HFFc6 (cell line): ENCODE measurements around the gene FSTL5. TPM values are rescaled to one million over a fixed set of nuclear protein-coding genes. Genes with fewer than 3 reads are reported as not detected.

Source experiments
- DNase-seq: peaks from one replicate; pipeline ENCODE4 v3.0.0-alpha.2; 2018
- H3K27ac Mint-ChIP-seq: 2 replicates; pipeline ENCODE4 v1.8.0; 2020; ENCODE audit warnings: mild to moderate bottlenecking, mixed read lengths
- H3K27me3 Mint-ChIP-seq: 2 replicates; pipeline ENCODE4 v1.8.0; 2021; ENCODE audit warnings: mild to moderate bottlenecking, moderate library complexity, mixed read lengths; ENCODE audit not compliant: insufficient read depth
- H3K36me3 Mint-ChIP-seq: 2 replicates; pipeline ENCODE4 v1.8.0; 2021; ENCODE audit warnings: low read depth, mixed read lengths
- H3K4me1 Mint-ChIP-seq: 2 replicates; pipeline ENCODE4 v1.8.0; 2020; ENCODE audit warnings: low read depth, mixed read lengths
- H3K4me3 Mint-ChIP-seq: 2 replicates; pipeline ENCODE4 v1.8.0; 2020; ENCODE audit warnings: mild to moderate bottlenecking, moderate library complexity, mixed read lengths
- H3K9me3 Mint-ChIP-seq: 2 replicates; pipeline ENCODE4 v1.8.0; 2020; ENCODE audit warnings: mild to moderate bottlenecking, mixed read lengths
- total RNA-seq, 6 experiments: library from RNA; stranded (reverse); fragmentation: NEBNext Ultra II Directional; extraction: Animal tissue kit (Norgen Biotek cat#: 25700); gene quantifications; 2 replicates in 1 of 6; 3 replicates in 5 of 6; pipeline ENCODE4 v1.2.3, GENCODE V29; 2021
- TF ChIP-seq, protein P1 (sequence below): fragments of 200-600 bp; sonication (generic); IDR thresholded peaks from 2 replicates; pipeline ENCODE4 v1.5.0; 2021; ENCODE audit warnings: antibody characterized with exemption, mild to moderate bottlenecking

Gene FSTL5
- total RNA-seq, 6 experiments from 2014 or later: not detected

- no peak overlapping the region for H3K4me3 Mint-ChIP-seq
- no peaks in the 10 kb centered on the region for H3K4me1 Mint-ChIP-seq
- TF ChIP-seq, protein P1, sequence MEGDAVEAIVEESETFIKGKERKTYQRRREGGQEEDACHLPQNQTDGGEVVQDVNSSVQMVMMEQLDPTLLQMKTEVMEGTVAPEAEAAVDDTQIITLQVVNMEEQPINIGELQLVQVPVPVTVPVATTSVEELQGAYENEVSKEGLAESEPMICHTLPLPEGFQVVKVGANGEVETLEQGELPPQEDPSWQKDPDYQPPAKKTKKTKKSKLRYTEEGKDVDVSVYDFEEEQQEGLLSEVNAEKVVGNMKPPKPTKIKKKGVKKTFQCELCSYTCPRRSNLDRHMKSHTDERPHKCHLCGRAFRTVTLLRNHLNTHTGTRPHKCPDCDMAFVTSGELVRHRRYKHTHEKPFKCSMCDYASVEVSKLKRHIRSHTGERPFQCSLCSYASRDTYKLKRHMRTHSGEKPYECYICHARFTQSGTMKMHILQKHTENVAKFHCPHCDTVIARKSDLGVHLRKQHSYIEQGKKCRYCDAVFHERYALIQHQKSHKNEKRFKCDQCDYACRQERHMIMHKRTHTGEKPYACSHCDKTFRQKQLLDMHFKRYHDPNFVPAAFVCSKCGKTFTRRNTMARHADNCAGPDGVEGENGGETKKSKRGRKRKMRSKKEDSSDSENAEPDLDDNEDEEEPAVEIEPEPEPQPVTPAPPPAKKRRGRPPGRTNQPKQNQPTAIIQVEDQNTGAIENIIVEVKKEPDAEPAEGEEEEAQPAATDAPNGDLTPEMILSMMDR: no peak
- no peak for DNase-seq
- H3K36me3 Mint-ChIP-seq: no peaks in the 10 kb centered on the region
- H3K9me3 Mint-ChIP-seq: peaks cover 49% of the 10 kb centered on the region
- no peak overlapping the region for H3K27ac Mint-ChIP-seq
- no peaks in the 10 kb centered on the region for H3K27me3 Mint-ChIP-seq
These were observed 335.7 kb downstream of the FSTL5 start for GRCh38 chr4:161828061-161828460.

DNA sequence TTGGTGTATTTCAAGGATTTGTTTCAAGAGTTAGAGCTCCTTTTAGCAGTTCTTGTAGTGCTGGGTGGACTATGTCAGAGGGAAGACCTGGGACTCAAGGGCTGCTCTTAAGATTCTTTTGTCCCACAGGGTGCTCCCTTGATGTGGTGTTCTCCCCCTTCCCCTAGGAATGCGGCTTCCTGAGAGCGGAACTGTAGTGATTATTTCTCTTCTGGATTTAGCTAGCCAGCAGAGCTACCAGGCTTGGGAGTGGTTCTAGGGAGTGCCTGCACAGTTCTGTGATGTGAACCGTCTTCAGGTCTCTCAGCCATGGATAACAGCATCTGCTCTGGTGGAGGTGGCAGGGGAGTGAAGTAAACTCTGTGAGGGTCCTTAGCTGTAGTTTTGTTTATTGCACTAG lies 336.8 kb downstream of the FSTL5 start:
- H3K4me3 Mint-ChIP-seq: no peak overlapping the region
- TF ChIP-seq, protein P1: no peak
- H3K27ac Mint-ChIP-seq: no peak overlapping the region
- peaks cover 45% of the 10 kb centered on the region for H3K9me3 Mint-ChIP-seq
- DNase-seq: no peak
- H3K36me3 Mint-ChIP-seq: no peaks in the 10 kb centered on the region
- H3K4me1 Mint-ChIP-seq: no peaks in the 10 kb centered on the region
- no peaks in the 10 kb centered on the region for H3K27me3 Mint-ChIP-seq

DNA sequence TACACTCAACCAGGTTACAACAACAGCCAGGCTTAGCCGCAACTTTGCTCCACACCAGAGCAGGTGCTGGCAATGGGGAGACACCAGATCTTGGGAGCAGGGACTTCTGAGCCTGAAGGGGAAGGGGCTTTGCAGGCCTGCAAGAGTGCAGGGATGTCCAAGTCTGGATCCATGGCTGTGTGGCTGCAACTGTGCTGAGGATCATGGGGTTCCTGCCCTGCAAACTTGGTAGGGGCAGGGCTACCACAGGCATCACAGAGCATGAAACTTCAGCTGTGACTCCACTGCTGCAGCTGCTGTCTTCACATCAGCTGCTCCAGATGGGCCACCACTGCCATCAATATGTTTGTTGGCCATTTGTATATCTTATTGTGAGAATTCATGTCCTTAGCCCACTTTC lies 340.4 kb downstream of the FSTL5 start:
- no peaks in the 10 kb centered on the region for H3K36me3 Mint-ChIP-seq
- TF ChIP-seq, protein P1: no peak
- DNase-seq: no peak
- H3K27me3 Mint-ChIP-seq: no peaks in the 10 kb centered on the region
- no peaks in the 10 kb centered on the region for H3K4me1 Mint-ChIP-seq
- no peak overlapping the region for H3K4me3 Mint-ChIP-seq
- H3K9me3 Mint-ChIP-seq: peaks cover 51% of the 10 kb centered on the region
- H3K27ac Mint-ChIP-seq: no peak overlapping the region

GRCh38 chr4:161822174-161822573 lies 341.6 kb downstream of the FSTL5 start:
- Mint-ChIP-seq H3K4me1 (no peaks in the 10 kb centered on the region), H3K27ac (no peak overlapping the region), H3K4me3 (no peak overlapping the region), H3K36me3 (no peaks in the 10 kb centered on the region), H3K27me3 (no peaks in the 10 kb centered on the region), H3K9me3 (peaks cover 38% of the 10 kb centered on the region)
- TF ChIP-seq, protein P1: no peak
- no peak for DNase-seq

DNA sequence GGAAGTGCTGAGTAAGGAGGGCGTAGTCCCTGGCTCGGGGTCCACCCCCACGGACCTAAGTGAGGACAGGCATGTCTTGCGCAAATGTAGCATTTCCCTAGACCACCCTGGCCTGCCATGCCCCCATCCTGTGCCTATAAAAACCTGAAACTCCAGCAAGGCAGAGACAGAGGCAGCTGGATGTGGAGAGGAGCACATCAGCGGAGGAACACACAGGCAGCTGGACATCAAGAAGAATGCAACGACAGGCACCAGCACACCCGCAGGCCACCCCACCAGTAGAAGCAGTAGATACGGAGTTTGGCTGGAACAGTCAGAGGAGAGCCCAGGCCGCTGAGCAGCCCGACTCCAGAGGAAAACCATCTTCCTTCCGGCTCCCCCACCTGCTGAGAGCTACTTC lies 345.9 kb downstream of the FSTL5 start:
- Mint-ChIP-seq H3K4me3 (no peak overlapping the region), H3K27ac (no peak overlapping the region), H3K27me3 (no peaks in the 10 kb centered on the region), H3K36me3 (no peaks in the 10 kb centered on the region), H3K9me3 (peaks cover 21% of the 10 kb centered on the region), H3K4me1 (no peaks in the 10 kb centered on the region)
- no peak for DNase-seq
- TF ChIP-seq, protein P1: no peak

GRCh38 chr4:161816958-161817357 lies 346.8 kb downstream of the FSTL5 start:
- Mint-ChIP-seq H3K27ac (no peak overlapping the region), H3K36me3 (no peaks in the 10 kb centered on the region), H3K4me1 (no peaks in the 10 kb centered on the region), H3K27me3 (no peaks in the 10 kb centered on the region), H3K4me3 (no peak overlapping the region), H3K9me3 (peaks cover 26% of the 10 kb centered on the region)
- no peak for DNase-seq
- TF ChIP-seq, protein P1: no peak
